GM19395 (cell line): ENCODE results near the gene FAM83G.
"Not testable (repeated sequence)": the region's sequence is repeated elsewhere in the genome, so short reads cannot be mapped to it uniquely, and the experiment has no call there.

ENCODE experiments used
- ATAC-seq: cut with Tn5 transposase; IDR thresholded peaks from one replicate; pipeline ENCODE4 v1.9.1; 2021; ENCODE audit warnings: mild to moderate bottlenecking, moderate library complexity; ENCODE audit not compliant: unreplicated experiment

Gene FAM83G

DNA sequence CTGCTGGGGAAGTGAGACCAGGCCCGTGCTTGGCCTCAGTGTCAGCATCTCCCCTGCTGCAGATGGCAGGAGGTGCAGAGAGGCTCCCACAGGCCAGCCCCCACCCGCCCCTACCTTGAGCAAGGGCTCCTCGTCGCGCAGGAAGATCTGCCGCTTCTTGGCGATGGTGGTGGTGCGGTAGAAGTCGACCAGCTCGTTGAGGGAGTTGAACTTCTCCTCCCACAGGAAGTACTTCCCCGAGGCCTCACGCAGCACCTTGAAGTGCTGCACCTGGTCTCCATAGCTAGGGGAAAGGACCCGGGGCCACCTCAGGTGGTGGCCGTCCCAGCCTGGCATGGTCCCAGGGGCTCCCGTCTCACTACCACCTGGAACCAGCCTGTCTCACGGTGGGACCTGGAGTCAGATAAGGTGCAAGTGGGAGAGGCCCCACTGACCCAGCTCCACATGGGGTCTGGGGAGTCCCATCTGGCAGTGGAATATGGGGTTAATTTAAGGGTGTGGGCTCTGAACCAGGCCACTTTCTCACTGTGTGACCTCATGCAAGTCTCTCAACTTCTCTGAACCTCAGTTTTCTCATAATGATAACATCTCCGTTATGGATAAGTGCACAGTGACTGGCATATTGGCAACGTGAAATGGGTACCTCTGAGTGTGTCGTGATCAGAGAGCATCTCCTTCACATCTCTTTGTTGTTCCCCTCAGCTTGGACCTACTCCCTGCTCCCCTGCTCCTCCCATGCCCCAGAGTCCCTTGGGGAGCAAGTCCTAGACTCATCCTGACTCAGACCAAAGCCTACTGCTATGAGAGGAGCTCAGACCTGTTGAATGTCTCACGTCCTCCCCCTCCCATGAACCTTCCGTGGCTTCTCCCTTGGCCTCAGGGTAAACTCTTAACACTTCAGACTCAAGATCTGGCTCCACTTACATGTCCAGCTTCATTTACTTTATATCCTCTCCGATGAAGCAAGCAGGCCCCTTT lies 19.8 kb upstream of the FAM83G start:
- ATAC-seq, result no peak

DNA sequence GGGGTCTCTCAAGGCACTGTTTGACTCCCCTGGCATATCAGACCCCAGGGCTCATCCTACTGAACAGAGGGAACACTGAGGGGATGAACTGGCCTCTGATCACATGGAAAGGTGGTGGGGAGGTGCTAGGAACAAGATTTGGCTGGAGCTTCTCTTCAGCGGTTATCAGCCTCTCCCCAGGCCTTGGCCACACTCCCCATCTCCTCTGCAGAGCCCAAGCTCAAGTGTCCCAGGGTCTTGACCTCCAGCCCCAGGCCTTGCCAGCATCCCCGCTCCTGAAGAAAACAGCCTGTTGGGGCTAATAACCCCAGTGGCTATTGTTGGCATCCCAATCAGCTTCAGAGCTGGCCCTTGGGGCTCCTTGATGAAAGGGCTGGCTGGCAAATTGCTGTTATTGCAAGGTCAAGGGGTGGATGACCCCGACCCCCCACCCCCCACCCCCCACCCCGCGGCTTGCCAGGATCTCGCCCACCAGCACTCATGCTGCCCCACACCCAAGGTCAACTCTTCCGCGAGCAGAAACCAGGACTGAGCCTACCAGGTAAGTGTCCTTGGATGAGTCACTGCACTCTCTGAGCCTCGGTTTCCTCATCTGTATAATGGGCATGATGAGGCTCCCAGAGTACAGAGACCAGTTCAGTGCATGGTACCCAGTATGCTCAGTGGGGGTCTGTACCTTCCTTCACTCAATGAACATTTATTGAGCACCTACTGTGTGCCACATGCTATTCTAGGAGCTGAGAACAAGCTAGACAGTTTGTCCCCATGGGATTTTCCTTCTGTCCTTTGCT lies 18.8 kb upstream of the FAM83G start:
- no peak for ATAC-seq

DNA sequence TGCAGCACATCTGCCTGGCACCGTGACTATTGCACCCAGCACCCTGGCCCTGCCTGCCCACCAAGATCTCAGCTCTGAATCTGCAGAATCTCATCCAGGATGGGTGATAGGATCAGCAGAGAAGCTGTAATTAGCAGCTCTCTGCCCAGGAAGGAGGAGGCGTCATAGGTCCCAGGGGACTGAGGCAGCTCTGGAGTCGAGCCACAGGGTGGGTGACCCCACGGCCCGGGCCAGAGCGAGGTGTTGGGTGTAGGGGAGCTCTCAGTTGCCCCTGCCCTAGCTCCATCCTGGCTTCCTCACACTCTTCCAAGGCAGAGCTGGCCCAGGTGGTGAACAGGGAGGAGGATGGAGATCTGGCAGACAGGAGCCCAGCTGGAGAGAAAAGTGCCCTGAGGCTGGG lies 18.2 kb upstream of the FAM83G start:
- ATAC-seq, result no peak

- ATAC-seq, result no peak
Observed at GRCh38 chr17:19022128-19022527, 17.6 kb upstream of the FAM83G start.

DNA sequence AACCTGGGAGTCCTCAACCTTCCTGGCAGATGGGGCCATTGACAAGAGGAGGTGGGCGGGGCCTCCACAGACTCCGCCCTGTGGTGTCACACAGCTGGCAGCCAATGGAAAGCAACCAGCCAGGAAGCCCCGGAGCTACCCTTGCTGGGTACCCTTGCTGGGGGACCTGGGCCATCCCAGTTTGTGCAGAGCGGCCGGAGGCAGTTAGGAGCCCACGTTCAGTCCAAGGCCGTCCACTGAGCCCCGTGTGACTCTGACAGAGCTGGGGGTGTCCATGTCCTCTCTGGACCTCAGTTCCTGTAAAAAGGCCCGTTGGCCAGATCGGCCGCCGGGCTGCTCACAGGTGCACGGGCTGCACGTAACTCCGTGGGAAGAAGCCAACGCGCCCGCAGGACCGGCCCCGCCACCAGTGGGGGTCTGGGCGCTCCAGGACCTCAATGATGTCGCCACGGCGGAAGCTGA lies 17.1 kb upstream of the FAM83G start:
- no peak for ATAC-seq

- not testable (repeated sequence) for ATAC-seq
Observed at GRCh38 chr17:19021011-19021621, 16.6 kb upstream of the FAM83G start.

- no peak for ATAC-seq
Observed at GRCh38 chr17:19020016-19020415, 15.5 kb upstream of the FAM83G start.

DNA sequence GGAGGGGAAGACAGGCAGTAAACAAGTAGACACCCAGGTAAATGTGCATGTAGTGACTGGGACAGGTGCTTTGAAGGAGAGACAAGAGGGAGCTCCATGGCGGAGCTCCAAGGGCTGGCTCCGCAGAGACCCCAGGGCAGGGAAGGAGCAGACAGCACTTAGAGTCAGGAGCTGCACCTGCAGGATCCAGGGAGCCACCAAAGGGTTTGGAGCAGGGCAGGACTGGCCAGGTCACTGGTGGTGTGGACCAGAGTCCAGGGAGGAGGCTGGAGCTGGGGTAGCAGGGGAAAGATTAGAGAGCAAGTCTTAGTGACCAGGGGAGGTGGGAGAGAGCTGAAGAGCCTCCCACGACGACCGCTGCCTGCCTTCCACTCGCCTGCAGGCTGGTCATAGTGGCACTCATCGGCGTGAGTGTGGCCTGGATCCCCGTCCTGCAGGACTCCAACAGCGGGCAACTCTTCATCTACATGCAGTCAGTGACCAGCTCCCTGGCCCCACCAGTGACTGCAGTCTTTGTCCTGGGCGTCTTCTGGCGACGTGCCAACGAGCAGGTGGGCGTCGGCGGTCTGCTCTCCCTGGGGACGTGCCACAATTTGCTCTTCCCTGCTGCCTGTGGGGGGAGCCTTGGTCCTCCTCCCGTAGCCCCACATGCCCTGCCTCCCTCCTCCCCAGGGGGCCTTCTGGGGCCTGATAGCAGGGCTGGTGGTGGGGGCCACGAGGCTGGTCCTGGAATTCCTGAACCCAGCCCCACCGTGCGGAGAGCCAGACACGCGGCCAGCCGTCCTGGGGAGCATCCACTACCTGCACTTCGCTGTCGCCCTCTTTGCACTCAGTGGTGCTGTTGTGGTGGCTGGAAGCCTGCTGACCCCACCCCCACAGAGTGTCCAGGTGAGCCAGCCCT lies 14.7 kb upstream of the FAM83G start:
- ATAC-seq, result no peak

GRCh38 chr17:19018600-19018950 lies 14.0 kb upstream of the FAM83G start:
- ATAC-seq, result no peak

- no peak for ATAC-seq
Observed at GRCh38 chr17:19017804-19018599, 13.4 kb upstream of the FAM83G start.

DNA sequence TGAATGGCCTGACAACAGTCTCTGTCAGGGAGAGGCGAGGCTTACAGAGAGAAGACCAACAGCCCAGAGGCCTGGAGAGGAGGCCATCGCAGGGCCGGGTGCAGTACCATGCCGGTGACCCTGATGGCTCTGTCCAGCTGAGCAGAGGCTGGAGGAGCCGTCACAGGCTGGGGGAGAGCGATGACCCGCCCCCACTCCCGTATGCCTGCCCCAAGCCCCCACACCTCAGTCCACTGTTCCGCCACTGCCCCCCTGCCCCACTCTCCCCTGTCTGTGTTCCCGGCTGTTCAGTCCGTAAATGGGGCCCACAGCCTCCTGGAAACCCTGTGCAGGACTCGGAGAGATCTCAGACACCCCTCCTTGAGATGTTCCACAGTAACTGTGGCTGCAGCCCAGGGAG lies 12.8 kb upstream of the FAM83G start:
- ATAC-seq, result no peak

DNA sequence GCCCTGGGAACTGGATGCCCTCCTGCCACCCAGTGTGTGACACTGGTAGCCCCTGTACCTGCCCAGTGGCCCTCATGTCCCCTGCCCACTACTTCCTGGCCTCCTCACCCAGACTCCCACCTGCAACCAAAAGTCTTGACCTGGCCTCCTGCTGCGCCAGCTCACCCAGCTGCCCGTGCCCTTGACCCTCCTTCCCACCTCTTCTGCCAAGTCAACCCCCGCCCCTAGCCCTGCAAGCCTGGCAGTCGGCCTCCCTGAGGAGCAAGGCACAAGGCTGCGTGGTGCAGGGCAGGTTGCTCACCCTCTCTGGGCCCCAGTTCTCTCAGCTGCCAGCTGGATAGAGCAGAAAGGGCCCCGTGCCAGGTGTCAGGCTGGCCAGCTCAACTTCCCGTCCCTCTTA lies 12.3 kb upstream of the FAM83G start:
- ATAC-seq, result no peak

DNA sequence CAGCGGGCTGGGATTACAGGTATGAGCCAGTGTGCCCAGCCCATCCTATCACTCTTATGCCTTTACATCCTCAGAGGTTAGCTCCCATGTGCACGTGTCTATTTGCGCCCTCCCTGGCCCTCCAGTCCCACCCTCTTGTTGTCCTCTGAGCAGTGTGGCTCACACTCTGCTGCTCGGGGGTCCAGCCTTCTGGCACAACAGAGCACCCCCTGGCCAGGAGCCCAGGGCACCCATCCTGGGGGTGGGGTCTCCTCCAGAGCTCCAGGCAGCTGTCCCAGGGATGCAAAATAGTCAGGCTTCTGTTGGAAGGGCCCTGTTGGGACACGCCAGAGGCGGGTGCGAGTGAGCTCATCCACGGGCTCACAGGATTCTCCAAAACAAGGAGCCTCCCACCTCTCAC lies 11.7 kb upstream of the FAM83G start:
- no peak for ATAC-seq

- no peak for ATAC-seq
Observed at GRCh38 chr17:19015428-19015827, 10.9 kb upstream of the FAM83G start.

DNA sequence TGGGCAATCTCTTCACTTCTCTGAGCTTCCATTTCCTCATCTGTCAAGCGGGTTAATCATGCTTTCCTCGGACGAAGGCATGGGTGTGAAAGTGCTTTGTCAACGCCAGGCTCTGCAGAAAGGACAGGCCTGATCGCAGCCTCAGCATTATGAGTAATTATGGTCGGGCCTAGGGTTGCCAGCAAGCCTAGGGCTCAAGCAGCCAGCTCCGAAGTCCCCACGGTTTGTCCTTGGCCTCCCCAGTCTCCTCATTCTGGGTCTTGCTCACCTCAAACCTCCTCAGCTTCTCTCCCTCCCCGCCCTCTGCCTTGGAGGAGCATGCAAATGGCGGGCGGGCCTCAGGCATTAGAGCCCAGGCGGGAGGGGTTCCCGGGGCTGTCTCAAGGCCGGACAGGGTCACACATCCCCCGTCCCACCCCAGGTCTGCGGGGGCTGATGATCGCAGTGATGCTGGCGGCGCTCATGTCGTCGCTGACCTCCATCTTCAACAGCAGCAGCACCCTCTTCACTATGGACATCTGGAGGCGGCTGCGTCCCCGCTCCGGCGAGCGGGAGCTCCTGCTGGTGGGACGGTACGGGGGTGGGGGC lies 10.2 kb upstream of the FAM83G start:
- no peak for ATAC-seq

DNA sequence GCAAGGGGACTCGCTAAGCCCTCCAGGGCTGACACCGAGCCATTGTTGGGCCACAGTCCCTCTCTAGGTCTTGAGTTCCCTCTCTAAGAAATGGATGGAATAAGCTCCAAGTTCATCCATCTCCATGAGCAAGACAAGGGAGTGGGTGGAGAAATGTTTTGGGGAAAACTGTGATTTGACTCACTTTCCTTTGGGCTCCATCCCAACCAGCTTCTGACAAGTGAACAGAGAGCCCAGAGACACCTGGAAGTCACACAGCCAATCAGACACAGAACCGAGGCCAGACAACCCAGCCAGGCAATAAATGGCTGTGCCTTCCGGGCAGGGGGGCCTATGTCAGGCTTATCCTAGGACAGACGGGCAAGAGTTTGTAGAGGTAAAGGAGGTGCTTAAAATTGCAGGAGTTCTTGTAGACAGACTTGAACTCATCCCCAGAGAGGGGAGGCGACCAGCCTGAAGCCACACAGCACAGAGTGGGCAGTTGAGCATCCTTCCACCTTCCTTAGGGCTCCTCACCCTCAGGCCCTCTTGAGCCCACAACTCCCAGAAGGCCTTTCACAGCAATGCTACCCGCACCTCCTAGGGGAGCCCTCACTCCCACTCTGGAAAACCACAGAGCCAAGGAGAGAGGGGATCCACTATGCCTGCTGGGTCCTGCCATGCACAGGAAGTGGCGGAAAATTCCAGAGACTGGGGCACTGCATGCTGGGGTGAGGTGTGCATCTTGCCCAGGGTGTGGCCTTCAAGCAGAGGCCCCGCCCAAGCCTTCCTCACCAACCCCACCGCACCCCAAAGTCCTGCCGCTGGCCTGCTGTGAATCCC lies 9.5 kb upstream of the FAM83G start:
- no peak for ATAC-seq

- no peak for ATAC-seq
Observed at GRCh38 chr17:19013226-19013625, 8.7 kb upstream of the FAM83G start.
